Activated T-helper 1 cell treated with anti-CD3 and anti-CD28 coated beads, Interleukin-2, amount 50 U/mL, for 16 hours (primary cell): ENCODE data around the gene TMEM154.

Source experiments
- DNase-seq, 2 donors: peaks; one replicate each; pipeline ENCODE4 v3.0.0-alpha.2; 2020; ENCODE audit warnings: low read depth in 1 of 2, low spot score in 1 of 2

The TMEM154 gene

GRCh38 chr4:152696764-152697261 lies 17.0 kb upstream of the TMEM154 start:
- DNase-seq = peak; percentile 16 to 43

GRCh38 chr4:152693871-152694270 lies 14.1 kb upstream of the TMEM154 start:
- no peak for DNase-seq

GRCh38 chr4:152691761-152692160 lies 12.0 kb upstream of the TMEM154 start:
- DNase-seq = no peak

- no peak for DNase-seq
Measured at GRCh38 chr4:152690706-152691651, 11.2 kb upstream of the TMEM154 start.

- no peak for DNase-seq
Measured at GRCh38 chr4:152689615-152690501, 10.1 kb upstream of the TMEM154 start.

GRCh38 chr4:152687974-152688599 lies 8.3 kb upstream of the TMEM154 start:
- no peak for DNase-seq

- DNase-seq = no peak
Measured at GRCh38 chr4:152686452-152687013, 6.7 kb upstream of the TMEM154 start.

GRCh38 chr4:152684587-152684986 lies 4.8 kb upstream of the TMEM154 start:
- no peak for DNase-seq

- no peak for DNase-seq
Measured at GRCh38 chr4:152684007-152684406, 4.2 kb upstream of the TMEM154 start.

GRCh38 chr4:152682143-152682941 lies 2.5 kb upstream of the TMEM154 start:
- DNase-seq = no peak

GRCh38 chr4:152680988-152681603 lies 1.3 kb upstream of the TMEM154 start:
- no peak for DNase-seq

GRCh38 chr4:152678841-152679240 lies 956 bp downstream of the TMEM154 start:
- no peak for DNase-seq

- DNase-seq = no peak
Measured at GRCh38 chr4:152677117-152677516, 2.7 kb downstream of the TMEM154 start.

- no peak for DNase-seq
Measured at GRCh38 chr4:152676052-152676854, 3.5 kb downstream of the TMEM154 start.

- DNase-seq = no peak
Measured at GRCh38 chr4:152674359-152674758, 5.4 kb downstream of the TMEM154 start.

- no peak for DNase-seq
Measured at GRCh38 chr4:152673489-152673888, 6.3 kb downstream of the TMEM154 start.

- no peak for DNase-seq
Measured at GRCh38 chr4:152672206-152673092, 7.3 kb downstream of the TMEM154 start.
